Measurements from ENCODE around the gene NAPB.
A peak's percentile ranks its signal among the peaks of the same experiment; 100 is the strongest.

NAPB gene

DNA sequence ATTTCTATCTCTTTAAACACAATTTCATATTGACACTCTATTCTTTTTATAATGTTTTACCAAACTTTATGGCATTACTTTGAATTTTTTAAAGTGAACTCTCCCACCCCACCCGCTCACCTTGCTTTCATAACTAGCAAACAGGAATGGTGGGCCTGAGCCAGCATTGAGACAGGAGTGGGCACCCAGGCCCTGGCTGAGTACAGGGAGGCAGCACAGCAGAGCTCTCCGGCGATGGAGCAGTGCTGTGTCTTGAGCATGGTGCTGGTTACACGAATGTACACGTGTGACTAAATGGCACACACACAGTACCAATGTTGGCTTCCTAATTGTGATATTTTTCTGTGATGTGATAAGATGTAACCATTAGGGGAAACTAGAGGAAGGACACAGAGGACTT is 26.9 kb upstream of the NAPB start:
- ATAC-seq (ENCODE audit: low read depth) (no peak), DNase-seq (ENCODE audit: low spot score in 2 of 2) (no peak)
- no peaks in the 10 kb centered on the region for H3K36me3 Mint-ChIP-seq
- peaks cover 4% of the 10 kb centered on the region for H3K27me3 Mint-ChIP-seq
- peaks cover 2% of the 10 kb centered on the region for H3K4me1 Mint-ChIP-seq
- no peak overlapping the region for H3K4me3 Mint-ChIP-seq
- H3K9me3 Mint-ChIP-seq, result no peaks in the 10 kb centered on the region
- no peak overlapping the region for H3K27ac Mint-ChIP-seq

DNA sequence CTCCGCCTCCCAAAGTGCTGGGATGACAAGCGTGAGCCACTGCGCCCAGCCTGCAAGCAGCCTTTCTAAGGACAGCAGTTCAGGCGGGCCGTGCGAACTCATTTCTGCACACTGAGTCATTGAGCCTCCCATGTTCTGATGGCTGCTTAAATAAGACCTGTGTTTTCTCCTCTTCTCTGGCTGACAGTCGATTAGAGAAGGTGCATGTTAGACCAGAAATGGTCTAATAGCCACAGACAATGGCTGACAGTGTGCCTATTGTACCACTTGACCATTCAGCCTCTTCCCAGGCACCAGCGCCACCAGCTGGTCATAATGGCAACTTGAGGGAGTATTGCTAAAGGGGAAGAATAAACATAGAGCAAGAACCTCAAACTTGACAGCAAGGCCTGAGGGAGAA is 25.2 kb upstream of the NAPB start:
- no peaks in the 10 kb centered on the region for H3K36me3 Mint-ChIP-seq
- peaks cover 4% of the 10 kb centered on the region for H3K27me3 Mint-ChIP-seq
- H3K27ac Mint-ChIP-seq, result no peak overlapping the region
- no peaks in the 10 kb centered on the region for H3K9me3 Mint-ChIP-seq
- no peak for ATAC-seq (ENCODE audit: low read depth)
- no peak for DNase-seq (ENCODE audit: low spot score in 2 of 2)
- H3K4me1 Mint-ChIP-seq, result peaks cover 2% of the 10 kb centered on the region
- H3K4me3 Mint-ChIP-seq, result no peak overlapping the region

DNA sequence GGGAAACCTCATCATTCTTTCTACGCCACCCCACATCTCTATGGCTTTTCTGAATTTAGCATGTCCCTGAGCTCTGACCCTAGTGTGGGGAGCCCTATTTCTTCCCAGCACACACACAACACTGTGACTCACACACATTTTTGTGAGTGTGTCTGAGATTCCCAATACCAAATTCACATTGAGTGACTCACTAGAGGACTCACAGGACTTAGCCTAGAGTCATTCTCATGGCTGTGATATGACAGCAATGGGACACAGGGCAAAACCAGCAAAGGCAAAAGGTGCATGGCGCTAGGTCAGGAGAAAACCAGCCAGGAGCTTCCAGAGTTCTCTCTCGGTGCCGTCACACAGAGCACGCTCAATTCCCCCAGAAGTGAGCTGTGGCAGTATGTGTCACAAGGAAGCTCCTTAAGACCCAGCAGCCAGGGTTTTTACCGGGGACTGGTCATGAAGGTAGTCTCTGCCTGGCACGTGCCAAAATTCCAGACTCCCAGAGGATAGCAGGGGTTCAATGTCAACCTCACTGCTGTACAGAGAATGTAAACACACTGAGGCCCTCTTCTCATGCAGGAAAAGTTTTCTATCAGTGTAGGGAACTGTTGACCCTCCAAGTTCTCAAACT is 24.4 kb upstream of the NAPB start:
- Mint-ChIP-seq H3K9me3 (no peaks in the 10 kb centered on the region), H3K36me3 (no peaks in the 10 kb centered on the region), H3K27ac (no peak overlapping the region), H3K27me3 (peaks cover under 1% of the 10 kb centered on the region), H3K4me1 (peaks cover 2% of the 10 kb centered on the region), H3K4me3 (no peak overlapping the region)
- DNase-seq (ENCODE audit: low spot score in 2 of 2), result no peak
- no peak for ATAC-seq (ENCODE audit: low read depth)

DNA sequence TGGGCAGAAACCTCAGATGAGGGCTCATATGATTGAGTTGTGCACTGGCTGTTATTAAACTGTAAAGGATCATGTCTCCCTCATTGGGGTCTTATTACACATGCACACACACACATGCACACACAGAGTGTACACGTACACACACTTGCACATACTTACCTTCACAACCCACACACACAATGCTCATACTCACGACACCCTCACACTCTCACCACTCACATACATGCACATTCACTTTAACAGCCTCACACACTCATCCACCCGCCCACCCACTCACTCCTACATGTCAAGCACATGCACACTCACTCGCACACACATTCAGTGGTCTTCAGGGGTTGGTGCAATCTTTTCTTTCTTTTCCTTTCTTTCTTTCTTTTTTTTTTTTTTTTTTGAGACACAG is 23.6 kb upstream of the NAPB start:
- no peaks in the 10 kb centered on the region for H3K36me3 Mint-ChIP-seq

DNA sequence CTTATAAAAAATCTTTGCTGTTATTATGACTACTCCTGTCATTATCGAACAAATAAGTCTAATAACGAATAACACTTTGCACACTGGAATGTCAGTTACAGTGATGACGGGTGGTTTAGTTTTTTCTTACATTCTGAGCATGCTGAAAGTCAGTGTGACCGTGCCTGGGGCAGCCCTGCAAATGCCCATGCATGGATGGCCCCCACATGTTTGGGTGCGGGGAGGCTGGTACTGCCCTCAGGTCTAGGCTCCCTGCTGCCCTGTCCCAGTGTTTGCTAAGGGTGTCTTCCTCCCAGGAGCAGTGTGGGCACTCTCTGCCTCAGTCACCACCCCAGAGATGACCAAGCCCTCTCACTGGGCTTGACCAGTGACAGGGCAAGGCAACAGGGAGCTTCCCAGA is 21.1 kb upstream of the NAPB start:
- Mint-ChIP-seq H3K27me3 (no peaks in the 10 kb centered on the region), H3K4me1 (peaks cover 2% of the 10 kb centered on the region), H3K9me3 (no peaks in the 10 kb centered on the region), H3K36me3 (no peaks in the 10 kb centered on the region), H3K27ac (no peak overlapping the region), H3K4me3 (no peak overlapping the region)
- no peak for DNase-seq (ENCODE audit: low spot score in 2 of 2)
- no peak for ATAC-seq (ENCODE audit: low read depth)

More for the DNA sequence above, 23.6 kb upstream of the NAPB start:
- H3K9me3 Mint-ChIP-seq, result no peaks in the 10 kb centered on the region
- H3K4me3 Mint-ChIP-seq, result no peak overlapping the region
- ATAC-seq (ENCODE audit: low read depth) (no peak), DNase-seq (ENCODE audit: low spot score in 2 of 2) (no peak)
- H3K27ac Mint-ChIP-seq, result no peak overlapping the region
- H3K4me1 Mint-ChIP-seq, result peaks cover 2% of the 10 kb centered on the region
- no peaks in the 10 kb centered on the region for H3K27me3 Mint-ChIP-seq

DNA sequence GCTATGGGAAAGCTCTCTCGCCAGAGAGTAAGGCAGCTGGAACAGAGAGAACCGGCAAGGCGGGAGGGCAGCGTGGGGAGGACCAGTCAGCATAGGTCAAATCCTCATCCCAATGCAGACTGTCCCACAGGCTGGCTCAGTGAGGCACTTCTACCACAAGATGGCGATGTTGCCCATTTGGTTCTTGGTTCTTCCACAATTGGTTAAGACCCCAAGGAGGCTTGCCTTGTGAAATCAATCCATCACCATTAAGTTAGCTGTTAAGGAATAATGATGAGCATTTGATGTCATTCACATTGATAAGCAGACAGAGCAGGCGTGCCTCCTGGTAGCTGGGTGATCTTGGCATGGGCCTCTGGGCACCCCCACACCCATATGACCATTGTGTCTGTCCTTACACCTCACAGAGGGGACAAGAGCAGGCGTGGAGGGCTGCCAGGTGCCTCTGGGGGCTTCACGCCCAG is 20.6 kb upstream of the NAPB start:
- H3K4me3 Mint-ChIP-seq, result no peak overlapping the region
- H3K4me1 Mint-ChIP-seq, result peaks cover 2% of the 10 kb centered on the region
- peak; percentile 34 to 55 for DNase-seq (ENCODE audit: low spot score in 2 of 2)
- H3K36me3 Mint-ChIP-seq, result no peaks in the 10 kb centered on the region
- peak; percentile 82 for ATAC-seq (ENCODE audit: low read depth)
- no peaks in the 10 kb centered on the region for H3K27me3 Mint-ChIP-seq
- no peak overlapping the region for H3K27ac Mint-ChIP-seq
- H3K9me3 Mint-ChIP-seq, result no peaks in the 10 kb centered on the region

DNA sequence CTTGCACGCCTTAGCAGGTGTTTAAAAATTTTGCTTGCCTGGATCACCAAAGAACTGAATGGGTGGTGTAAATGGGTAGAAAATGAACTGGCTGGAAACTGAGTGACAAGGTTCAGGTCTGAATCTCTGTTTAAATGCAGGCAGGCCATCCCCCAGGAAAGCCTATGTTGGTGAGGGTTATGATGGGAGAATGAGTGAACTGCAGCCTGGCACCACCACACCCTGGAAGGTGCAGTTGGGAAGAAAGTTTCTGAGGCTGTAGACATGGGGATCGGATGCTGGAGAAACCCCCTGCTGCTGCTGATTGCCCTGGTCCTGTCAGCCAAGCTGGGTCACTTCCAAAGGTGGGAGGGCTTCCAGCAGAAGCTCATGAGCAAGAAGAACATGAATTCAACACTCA is 18.7 kb upstream of the NAPB start:
- no peak for DNase-seq (ENCODE audit: low spot score in 2 of 2)
- H3K36me3 Mint-ChIP-seq, result no peaks in the 10 kb centered on the region
- H3K27me3 Mint-ChIP-seq, result peaks cover 1% of the 10 kb centered on the region
- H3K27ac Mint-ChIP-seq, result no peak overlapping the region
- H3K9me3 Mint-ChIP-seq, result no peaks in the 10 kb centered on the region
- no peak for ATAC-seq (ENCODE audit: low read depth)
- no peaks in the 10 kb centered on the region for H3K4me1 Mint-ChIP-seq
- H3K4me3 Mint-ChIP-seq, result no peak overlapping the region

DNA sequence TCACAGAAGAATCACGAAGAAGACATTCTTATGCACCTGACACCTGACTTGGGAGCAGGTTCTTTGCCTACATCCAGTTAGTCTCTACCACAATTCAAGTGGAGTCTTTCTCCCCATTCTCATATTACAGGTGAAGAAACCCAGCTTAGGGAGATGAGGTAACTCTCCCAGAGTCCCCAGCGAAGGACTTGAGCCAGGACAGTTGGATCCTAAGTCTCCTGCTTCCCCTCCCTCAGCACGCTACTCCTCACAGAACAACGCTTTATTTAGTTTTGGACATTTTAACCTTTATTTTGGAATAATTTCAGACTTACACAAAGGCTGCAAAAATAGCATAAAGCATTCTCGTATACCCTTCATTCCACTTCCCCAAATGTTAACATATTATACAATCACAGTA is 17.4 kb upstream of the NAPB start:
- H3K9me3 Mint-ChIP-seq, result no peaks in the 10 kb centered on the region
- H3K4me3 Mint-ChIP-seq, result no peak overlapping the region
- DNase-seq (ENCODE audit: low spot score in 2 of 2), result no peak
- no peak overlapping the region for H3K27ac Mint-ChIP-seq
- ATAC-seq (ENCODE audit: low read depth), result no peak
- no peaks in the 10 kb centered on the region for H3K36me3 Mint-ChIP-seq
- peaks cover 1% of the 10 kb centered on the region for H3K27me3 Mint-ChIP-seq
- H3K4me1 Mint-ChIP-seq, result no peaks in the 10 kb centered on the region

DNA sequence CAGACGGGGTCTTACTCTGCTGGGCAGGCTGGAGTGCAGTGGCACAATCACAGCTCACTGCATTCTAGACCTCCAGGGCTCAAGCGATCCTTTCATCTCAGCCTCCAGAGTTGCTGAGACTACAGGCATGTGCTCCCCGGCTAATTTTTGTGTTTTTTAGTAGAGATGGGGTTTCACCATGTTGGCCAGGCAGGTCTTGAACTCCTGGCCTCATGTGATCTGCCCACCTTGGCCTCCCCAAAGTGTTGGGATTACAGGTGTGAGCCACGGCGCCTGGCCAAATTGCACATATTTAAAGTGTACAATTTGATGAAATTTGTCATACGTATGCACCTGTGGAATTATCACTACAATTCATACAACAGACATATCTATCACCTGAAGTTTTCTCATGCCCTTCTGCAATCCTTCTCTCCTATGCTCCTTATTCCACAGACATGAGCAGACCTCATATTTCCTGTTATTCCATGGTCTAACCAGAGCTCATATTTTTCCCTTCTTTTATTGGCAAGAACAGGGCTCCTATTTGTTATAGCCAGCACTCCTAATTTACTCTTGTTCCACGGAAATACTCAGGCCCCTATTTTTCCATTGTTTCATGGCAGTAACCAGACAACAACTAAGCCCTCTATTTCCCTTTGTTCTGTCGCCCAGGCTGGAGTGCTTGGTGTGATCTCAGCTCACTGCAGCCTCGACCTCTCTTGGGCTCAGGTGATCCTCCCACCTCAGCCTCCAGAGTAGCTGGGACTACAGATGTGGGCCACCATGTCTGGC is 16.0 kb upstream of the NAPB start:
- H3K27ac Mint-ChIP-seq, result no peak overlapping the region
- H3K36me3 Mint-ChIP-seq, result no peaks in the 10 kb centered on the region
- ATAC-seq (ENCODE audit: low read depth) (no peak), DNase-seq (ENCODE audit: low spot score in 2 of 2) (no peak)
- H3K4me1 Mint-ChIP-seq, result no peaks in the 10 kb centered on the region
- no peak overlapping the region for H3K4me3 Mint-ChIP-seq
- peaks cover 1% of the 10 kb centered on the region for H3K27me3 Mint-ChIP-seq
- no peaks in the 10 kb centered on the region for H3K9me3 Mint-ChIP-seq

DNA sequence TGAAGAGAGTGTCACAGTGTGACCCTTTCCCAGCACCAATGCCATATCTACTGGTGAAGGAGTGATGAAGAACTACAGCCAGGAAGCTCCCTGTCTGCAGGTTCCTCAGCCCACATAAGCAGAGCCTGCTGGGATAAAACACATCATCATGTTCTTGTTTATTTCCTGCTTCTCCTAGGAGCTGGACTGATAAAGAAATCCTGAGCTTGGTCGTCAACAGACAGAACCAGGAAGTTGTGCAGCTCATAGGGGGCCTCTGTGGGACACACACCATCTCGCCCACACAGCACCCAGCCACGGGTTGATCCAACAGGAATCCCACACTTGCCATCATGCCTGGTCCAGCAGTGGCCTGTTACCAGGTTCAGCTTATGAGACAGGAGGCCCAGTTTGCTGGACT is 15.4 kb upstream of the NAPB start:
- no peak overlapping the region for H3K4me3 Mint-ChIP-seq
- DNase-seq (ENCODE audit: low spot score in 2 of 2) (no peak), ATAC-seq (ENCODE audit: low read depth) (no peak)
- no peak overlapping the region for H3K27ac Mint-ChIP-seq
- H3K9me3 Mint-ChIP-seq, result no peaks in the 10 kb centered on the region
- H3K4me1 Mint-ChIP-seq, result no peaks in the 10 kb centered on the region
- no peaks in the 10 kb centered on the region for H3K36me3 Mint-ChIP-seq
- peaks cover 1% of the 10 kb centered on the region for H3K27me3 Mint-ChIP-seq

DNA sequence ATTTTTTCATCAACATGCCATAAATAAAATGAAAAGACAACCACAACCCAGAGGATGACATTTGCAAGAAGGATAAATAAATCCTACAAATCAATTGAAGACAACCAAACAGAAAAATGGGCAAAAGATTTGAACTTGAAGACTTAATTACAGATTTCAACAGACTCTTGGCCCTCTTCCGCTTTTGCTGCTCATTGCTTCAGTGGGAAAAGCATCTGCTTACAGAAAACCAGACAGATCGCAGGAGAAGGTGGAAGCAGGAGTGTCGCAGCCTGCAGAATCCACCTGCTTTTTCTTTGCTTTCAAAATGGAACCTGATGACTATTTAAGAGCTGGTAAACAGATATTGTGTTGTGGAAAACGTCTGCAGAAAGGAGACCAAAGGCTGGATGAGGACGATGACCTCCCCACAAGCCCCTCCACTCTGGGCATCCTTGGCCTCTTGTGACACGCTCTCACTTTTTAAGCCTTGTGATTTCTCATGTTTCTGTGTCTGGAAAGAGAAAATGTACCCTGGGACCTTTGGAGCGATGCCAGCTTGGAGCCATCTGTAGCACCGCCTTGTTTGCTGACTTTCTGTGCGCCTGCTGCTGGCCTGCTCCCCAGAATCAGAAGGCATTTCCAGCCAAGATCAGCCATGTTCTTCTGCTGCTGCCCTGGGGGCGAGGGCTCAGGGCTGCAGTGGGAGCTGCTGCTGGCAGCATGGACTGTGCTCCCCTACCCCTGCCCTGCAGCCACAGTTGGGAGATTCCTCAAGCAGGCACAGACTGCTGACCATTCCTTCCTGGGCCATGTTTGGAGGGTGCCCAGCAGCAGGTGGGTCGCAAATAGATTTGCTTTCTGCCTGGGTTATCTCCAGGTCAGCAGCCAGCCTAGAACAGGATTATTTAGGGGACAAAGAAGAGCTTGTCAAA is 14.6 kb upstream of the NAPB start:
- DNase-seq (ENCODE audit: low spot score in 2 of 2) (no peak), ATAC-seq (ENCODE audit: low read depth) (no peak)
- Mint-ChIP-seq H3K27me3 (peaks cover 1% of the 10 kb centered on the region), H3K36me3 (no peaks in the 10 kb centered on the region), H3K9me3 (no peaks in the 10 kb centered on the region), H3K4me3 (no peak overlapping the region), H3K27ac (no peak overlapping the region), H3K4me1 (no peaks in the 10 kb centered on the region)

DNA sequence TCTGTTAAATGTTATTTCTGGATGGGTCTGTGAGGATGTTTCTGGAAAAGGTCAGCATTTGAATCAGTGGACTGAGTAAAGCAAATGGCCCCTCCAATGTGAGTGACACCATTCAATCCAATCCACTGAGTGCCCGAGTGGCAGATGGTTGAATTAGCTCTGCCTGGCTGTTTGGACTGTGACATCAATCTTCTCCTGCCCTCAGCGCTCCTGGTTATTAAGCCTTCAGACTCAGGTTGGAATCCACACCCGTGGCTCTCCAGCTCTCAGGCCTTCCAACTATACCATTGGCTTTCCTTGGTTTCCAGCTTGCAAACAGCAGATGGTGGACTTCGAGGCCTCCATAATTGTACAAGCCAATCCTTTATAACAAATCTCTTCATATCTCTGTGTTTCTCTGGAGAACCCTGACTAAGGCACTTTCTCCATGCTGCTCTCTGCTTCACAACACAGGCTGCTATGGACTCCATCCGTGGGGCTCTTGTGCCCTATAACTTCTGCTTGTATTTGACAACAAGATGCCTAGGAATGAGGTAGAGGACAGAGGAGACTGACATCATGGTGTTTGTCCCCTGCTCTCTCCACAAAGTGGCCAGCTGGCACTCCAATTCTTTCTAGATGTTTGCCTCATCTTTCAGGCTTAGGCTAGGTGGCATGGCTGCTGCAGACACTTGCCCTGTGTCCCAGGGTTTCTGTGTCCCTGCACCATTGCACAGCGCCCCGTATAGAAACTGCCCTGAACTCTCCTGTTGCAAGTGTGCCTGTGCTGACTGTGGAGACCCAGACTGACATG is 13.4 kb upstream of the NAPB start:
- Mint-ChIP-seq H3K36me3 (no peaks in the 10 kb centered on the region), H3K4me1 (no peaks in the 10 kb centered on the region), H3K9me3 (no peaks in the 10 kb centered on the region), H3K27ac (no peak overlapping the region), H3K4me3 (no peak overlapping the region), H3K27me3 (peaks cover 1% of the 10 kb centered on the region)
- DNase-seq (ENCODE audit: low spot score in 2 of 2), result no peak
- no peak for ATAC-seq (ENCODE audit: low read depth)

DNA sequence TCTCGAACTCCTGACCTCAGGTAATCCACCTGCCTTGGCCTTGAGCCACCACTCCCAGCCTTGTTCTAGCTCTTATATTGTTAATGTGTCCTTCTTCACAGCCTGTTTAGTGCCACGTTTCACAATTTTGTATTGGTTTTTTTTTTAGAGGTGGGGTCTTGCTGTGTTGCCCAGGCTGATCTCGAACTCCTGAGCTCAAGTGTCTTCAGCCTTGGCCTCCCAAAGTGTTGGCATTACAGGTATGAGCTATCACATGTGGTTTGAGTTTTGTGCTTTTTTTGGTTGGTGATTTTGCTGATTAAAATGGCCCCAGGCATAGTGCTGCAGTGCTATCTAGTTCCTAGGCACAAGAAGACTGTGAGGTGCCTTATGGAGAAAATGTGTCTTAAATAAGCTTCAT is 12.3 kb upstream of the NAPB start:
- H3K36me3 Mint-ChIP-seq, result no peaks in the 10 kb centered on the region
- no peaks in the 10 kb centered on the region for H3K9me3 Mint-ChIP-seq
- H3K27me3 Mint-ChIP-seq, result peaks cover 1% of the 10 kb centered on the region
- no peaks in the 10 kb centered on the region for H3K4me1 Mint-ChIP-seq
- no peak for ATAC-seq (ENCODE audit: low read depth)
- H3K4me3 Mint-ChIP-seq, result no peak overlapping the region
- no peak for DNase-seq (ENCODE audit: low spot score in 2 of 2)
- no peak overlapping the region for H3K27ac Mint-ChIP-seq

Data from memory B cell (primary cell).